HG03159 (cell line): ENCODE measurements around the gene SIRT7.

ENCODE experiments used
- ATAC-seq: cut with Tn5 transposase; IDR thresholded peaks from one replicate; pipeline ENCODE4 v1.9.1; 2021; ENCODE audit warnings: mild to moderate bottlenecking, moderate library complexity; ENCODE audit not compliant: unreplicated experiment

Gene SIRT7

DNA sequence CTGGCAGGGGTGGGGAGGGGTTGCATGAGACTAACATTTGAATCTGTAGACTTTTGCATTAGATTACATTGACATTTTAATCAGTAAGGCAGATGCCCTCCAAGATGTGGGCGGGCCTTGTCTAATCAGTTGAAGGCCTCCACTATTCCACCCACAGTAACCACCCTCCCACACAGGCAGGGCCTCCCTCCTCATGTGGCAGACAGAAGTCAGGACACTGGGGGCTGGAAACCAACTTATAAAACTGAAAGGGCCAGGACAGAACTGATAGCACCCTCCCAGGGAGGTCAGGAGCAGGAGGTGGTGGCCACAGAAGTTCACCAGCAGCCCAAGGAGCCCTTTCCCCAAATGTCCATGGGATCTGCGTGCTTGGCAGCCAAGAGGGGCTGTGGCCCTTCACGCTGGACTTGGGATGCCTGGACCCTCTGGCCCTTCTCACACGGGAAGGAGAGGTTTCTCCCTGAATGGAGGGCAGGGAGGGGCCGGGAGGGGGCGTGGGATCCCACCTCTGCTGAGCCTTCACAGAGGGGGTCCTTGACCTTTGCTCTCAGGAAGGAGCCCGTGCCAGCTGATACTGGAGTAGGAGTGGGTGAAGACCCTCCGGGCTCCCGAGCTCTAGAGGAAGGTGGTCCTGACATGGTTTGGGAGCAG lies 14.5 kb upstream of the SIRT7 start:
- ATAC-seq: no peak

DNA sequence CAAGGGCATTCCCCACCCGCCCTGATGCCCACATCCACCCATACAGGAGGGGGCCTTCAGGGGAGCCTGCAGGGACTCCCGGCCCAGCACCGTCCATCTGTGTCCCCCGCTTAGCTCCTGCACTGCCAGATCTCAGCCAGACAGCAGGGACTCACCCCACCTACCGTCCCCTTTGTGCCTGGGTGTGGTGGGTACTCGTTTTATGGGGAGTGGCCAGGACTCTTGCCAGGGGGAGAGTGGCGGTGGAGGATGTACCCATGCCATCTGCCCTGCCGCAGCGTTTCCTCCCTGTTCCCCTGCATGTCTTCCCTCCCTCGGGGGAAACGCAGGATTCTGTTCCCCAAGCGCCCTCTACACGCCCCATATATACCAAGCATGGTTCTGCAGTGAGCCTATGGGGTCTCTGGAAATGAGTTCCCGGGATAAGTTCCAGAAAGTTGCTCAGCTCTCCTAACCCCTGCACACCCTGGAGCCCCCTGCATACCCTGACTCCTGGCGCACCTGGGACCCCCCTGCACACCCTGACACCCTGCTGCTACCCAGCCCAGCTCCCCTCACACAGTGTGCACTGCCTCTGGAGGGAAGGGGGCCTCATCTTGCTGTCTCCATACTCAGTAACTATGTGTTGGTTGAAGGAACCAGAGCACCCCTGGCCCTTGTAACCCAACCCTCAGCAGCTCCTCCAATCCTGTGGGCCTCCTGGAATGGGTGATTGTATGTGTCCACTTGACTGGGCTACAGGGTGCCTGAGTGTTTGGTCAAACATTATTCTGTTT lies 13.8 kb upstream of the SIRT7 start:
- ATAC-seq: no peak

DNA sequence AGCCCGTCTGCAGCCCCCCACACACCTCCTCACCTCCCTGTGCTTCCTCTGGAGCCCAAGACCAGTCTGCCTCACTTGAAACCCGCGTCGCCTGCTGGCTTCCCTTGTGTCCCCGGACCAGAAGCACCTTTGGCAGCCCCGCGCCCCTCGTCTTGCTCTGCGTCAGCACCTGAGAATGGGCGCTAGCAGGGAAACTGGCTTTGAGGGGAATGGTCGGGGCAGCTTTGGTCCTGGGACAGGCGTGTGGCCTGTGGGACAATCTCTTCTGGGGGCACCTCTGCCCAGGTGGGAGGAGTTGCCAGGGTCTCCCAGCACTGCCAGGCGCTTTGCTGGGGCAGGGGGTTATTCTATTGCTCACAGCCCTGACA lies 13.2 kb upstream of the SIRT7 start:
- ATAC-seq: no peak

DNA sequence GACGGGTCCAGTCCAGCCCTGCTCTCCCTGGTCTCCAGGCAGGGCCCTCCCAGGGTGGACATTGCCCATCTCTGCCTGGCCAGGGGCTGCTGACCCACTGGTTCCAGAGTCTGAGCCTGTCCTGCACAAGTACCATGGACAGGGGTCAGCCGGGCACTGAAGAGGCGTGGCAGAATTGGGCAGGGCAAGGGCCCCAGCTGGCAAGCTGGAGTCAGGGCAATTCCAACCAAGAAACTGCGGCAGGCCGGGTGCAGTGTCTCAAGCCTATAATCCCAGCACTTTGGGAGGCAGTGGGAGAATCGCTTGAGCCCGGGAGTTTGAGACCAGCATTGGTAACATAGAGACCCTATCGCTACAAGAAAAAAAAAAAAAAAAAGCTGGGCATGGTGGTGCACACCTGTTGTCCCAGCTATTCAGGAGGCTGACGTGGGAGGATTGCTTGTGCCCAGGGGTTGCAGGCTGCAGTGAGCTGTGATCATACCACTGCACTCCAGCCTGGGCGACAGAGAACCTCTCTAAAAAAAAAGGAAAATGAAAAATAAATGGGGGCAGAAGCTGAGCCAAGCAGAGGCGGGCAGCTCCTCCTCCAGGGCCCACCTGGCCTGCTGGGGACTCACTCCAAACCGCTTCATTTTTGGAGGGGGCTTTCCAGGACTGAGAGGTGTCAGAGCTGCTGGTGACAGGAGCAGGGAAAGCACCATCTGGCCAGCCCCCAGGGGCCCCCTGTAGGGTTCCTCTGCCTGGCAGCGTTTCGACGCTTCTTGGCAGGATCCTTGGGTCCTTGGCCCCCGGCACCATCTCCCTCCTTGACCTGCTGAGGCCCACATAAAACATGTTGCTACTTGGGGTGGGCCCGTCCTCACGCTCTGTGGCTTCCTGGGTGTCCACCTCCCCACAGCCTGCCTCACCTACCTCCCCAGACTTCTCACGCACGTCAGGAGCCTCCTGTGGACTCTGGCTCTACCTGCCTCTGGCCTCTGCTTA lies 12.5 kb upstream of the SIRT7 start:
- no peak for ATAC-seq

DNA sequence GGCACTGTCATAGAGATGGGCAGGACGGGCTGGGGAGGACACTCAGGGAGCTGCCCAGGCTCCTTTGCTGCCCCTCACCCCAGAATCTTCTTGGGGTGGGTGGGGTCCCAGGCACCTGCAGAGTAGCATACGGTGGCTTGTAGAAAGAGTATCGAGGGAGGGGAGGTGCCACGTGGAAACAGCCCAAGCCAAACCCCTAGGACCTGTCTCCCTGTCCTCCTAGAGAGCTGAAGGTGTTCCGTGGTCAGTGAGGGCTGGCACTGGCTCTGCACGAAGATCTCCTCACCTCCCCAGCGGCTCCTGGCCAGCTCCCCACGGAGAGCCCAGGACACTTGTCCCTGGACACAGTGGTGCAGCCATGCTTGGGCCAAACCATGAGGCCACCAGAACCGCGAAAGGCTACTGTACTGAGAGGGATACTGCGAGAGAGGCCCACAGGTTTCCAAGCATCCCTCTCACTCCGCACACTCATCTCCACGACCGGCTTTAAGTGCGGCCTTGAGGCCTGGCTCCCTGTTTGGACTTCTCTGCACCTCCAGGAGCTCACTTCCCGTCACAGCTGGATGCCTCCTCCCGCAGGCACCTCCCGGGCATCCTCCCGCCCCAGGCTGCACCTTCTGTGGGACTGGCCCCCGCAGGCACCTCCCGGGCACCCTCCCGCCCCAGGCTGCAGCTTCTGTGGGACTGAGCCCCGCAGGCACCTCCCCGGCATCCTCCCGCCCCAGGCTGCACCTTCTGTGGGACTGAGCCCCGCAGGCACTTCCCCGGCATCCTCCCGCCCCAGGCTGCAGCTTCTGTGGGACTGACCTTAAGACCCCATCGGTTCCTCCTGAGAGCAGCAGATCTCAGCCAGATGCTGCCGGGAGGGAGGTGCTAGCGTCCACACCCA lies 11.5 kb upstream of the SIRT7 start:
- no peak for ATAC-seq

DNA sequence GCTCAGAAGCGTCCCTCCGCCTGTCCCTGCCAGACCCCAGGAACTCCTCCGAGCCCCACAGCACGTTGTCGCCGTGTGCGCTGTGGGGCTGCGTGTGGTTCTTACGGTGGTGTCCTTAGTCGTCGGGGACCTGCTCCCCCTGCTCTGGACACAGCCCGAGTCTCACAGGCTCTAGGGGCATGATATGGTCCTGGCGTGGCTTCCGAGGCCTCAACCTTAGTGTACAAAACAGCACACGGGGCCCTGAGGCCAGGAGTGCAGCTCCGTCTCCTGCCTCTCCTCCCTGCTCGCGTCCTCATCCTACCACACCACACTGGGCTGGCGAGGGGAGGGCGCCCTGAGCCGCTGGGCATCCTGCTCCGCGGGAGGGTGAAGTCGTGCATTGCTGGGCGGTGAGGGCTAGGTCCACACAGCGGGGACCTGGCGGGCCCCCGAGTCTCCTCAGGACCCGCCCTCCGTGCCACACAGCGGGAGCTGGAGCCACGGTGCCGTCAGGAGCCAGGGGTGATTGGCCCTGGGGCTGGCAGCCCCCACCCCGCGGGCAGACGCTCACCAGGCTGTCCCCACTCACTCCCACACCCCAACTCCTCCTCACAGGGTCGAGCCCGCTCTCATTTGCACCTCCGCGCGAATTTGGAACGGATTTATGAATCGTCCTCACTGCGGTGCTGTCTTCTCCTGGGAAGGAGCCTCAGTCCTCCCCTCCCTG lies 10.7 kb upstream of the SIRT7 start:
- no peak for ATAC-seq

DNA sequence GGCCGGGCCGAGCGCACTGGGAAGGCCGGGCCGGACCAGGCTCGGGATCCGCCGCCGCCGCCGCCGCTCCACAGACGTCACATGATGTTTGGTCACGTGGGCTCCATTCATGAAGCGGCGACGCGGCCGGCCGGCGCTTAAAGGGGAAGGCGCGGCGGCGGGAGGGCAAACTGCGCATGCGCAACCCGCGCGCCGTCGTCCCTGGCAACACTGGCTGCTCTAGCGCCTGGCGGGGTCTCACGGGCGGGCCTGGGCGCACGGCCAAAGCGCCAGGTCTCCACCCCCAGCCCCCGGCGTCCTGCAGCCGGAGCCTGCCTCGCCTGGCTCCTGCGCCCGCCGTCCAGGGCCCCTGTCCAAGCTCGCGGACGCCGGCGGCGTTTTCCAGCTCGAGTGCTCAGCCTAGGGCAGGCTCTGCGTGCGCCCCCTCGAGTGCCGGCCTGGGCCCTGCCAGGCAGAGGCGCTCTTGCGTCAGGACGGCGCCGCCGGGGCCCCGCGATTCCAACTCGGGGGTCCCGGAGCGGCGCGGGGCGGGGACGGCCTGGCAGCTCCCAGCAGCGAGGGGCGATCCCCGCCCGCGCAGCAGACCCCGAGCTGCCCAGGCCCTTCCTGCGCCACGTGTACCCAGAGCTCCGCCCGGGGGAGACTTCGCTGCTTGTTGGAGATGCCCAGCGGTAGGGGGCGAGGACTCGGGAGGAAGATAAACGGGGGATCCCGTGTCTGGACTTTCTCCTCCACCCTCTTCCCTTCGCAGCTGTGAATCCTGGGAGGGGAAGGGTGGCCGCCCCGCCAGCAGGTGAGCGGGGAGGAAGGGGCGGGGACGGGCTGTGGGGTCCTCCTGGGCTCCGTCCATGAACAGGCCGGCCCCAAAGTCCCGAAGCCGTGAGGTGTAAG lies 9.9 kb upstream of the SIRT7 start, which contains the start of gene MAFG:
TSS of gene MAFG (minus strand) at position 83 of the 891 bp plus-strand sequence. CDS start 4,550 bp downstream, outside the sequence.
- peak; percentile 59 for ATAC-seq

DNA sequence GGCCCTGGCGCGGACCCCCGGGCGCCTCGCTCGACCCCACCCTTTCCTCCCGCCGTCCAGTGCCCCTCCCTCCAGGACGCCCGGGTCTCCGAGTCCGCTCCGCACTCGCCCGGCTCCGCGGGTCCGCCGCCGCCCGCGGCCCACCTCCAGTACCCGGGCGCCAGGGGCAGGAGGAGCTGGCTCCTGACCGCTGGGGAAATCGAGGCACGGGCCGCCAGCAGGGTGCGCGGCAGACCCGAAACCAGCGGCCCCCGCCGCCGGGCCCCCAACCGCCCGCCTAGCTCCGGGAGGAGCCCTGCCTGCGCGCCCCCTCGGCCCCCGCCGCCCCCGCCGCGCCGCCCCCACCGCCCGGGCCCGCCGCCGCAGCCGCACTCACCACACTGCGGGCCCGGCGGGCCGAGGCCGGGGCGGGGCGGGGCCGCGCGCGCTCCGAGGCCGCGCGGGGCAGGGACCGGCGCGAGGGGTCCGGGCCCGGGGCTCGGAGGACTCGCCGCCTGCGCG lies 9.2 kb upstream of the SIRT7 start:
- ATAC-seq: peak; percentile 15

DNA sequence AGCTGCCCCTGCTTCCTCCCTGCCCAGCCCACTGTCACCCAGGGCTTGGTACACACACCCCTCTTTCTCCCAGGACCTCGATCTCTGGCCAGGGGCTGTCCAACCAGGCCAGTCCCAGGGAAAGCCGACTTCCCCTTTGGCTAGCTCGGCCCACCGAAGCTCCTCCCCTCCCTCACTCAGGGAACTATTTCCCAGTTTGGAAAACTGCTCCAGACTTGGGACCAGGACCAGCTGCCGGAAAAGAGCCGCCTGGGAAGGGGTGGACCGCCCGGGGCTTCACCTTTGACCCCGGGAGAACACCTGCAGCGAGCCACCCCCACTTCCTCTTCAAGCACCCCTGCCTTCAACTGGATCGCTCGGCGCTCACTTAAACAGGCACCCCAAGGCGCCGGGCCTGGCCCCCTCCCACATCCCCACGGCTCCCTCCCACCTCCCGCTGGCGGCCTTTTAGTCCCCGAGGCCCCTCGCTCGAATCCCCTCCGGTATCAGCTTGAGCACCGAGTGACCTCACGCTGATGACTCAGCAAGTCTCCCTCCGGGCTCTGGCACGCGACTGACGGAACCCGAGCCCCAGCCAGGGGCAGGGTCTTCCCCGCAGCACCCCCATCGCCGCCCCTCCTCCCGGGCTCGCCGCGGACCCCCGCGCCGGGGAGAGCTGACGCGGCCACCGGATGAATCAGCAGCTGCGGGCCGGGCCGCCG lies 8.6 kb upstream of the SIRT7 start:
- peak; percentile 12 for ATAC-seq

DNA sequence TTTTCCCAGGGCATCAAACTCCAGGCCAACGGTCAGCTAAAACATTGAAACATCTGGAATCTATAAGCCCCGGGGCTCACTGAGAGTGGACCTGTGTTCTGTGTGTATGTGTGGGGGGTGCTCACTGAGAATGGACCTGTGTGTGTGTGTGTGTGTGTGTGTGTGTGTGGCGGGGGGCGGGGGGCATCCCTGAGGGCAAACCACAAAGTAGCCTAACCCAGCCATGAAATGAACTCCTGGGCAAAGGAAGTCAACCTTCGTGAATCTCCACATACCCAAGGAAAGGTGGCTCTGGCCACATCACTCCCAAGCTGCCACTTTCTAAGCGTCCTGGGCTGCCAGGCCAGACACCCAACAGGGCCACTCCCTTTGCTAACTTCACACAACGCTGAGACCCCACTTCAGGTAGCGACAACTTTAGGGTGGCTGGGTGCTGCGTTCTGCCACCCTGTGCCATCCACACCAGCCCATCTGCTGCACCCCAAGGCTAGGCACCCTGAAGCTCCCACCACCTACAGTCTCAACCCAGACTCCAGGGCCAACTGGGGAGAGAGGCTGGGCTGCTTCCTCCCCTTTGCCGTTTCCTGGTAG lies 8.0 kb upstream of the SIRT7 start:
- no peak for ATAC-seq

DNA sequence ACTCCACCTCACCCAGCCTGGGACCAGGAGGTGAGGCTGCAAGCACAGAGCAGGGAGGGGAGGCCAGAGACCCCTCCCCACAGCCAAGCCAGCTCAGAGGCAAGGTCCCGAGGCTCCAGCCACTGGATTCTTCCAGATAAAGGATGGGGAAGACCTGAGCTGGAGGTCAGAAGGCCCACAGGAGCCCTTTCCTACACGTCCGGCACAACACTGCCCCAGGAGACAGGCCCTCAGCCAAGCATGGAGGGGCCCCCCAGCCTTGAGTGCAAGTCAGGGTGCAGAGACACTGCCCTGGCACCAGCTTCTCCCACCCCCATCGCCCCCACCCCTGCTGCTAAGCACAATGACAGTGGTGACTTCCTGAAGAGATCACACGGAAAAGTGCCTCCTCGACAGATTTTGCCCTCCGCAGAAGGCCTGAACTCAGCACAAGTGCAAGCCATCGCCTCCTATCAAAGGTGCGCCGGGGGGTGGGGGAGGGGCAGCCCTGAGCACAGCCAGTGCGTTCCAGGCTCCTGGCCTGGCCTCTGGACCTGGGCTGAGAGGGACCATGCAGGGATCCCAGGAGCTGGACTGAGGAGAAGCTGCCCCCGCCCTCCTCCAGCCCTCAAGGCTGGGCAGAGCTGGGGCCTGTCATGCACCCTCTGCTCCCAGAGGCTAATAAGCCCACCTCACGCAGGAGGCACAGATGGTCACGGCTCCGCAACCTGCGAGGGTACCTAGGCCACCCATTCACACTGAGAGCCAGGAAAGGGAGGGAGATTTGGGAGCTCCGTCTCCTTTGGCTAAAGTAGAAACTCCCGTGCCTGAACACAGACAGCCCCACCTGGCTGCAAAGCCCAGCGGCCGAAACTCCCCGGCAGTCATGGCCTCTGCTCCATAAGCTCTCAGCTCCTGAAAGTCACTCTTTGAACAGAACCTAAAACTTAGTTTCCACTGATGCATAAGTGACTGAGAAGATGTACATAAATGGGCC lies 6.9 kb upstream of the SIRT7 start:
- ATAC-seq: no peak

DNA sequence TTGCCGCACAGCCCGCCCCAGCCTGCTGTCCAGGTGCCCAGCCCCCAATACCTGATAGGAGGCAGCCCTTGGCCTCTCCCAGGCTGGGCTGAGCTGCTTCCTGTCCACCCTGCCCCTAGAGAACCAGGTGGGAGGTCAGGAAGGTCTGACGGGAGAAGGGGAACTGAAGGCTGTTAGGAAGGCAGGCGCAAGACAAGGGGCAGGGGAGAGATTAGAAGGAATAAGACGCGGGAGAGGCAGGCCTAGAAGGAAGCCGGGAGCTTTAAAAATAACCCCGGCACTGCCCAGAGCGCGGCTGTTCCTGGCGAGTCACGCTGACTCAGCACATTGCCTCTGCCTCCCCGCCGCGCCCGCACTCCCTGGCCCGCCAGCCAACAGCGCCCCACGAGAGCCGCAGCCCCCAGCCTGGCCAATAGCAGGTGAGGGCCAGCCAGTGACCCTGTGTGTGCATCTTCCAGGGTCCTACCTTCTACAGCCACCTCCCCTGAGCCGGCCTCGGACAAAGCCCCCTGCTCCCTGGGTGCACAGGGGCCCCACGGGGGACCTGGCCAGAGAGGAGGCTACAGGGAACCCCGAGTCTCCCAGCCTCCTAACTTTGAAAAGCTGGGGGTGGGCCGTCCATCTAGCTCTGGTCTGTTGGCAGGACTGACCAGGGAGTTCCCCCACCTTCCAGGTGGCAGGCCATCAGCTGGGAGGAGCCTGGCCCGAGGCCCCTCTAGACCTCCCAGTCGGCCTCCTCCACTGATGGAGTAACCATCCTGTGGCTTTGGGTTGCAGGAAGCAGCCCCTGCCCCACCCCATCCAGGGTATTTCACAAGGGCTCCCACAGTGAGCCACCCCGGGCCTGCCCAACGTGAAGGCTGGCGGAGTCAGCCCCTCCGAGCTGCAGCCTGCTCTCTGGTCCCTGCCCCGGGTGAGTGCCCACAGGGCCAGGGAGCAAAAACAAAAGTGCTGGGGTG lies 5.6 kb upstream of the SIRT7 start:
- ATAC-seq: no peak

DNA sequence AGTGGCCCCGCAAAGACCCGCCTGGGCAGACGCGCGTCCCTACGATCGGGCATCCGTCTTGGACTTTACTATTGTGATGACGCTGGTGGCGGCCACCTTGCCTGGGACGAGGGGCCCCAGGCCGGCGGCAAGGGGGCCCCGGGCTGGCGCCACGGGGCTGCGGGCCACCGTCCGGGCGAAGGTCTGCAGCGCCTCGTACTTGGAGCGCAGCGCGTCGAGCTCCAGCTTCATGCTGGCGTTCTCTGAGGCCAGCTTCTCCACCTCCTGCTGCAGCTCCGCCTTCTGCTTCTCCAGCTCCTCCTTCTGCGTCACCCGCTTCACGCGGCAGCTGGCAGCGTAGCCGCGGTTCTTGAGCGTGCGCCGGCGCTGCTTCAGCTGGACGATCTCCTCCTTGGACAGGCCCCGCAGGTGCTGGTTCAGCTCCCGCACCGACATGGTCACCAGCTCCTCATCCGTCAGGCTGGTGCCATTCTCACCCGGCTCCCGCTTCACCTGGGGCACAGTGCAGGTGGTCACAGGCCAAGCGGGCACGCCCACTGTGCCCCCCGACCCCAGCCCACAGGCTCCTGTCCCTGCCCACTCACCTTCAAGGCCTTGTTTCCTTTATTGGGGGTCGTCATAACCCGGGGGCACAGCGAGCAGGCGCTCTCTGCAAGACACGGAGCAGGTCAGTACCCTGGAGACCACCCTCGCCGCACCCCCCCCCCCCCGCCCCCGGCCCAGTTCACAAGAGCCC lies 4.8 kb upstream of the SIRT7 start:
- ATAC-seq: no peak

DNA sequence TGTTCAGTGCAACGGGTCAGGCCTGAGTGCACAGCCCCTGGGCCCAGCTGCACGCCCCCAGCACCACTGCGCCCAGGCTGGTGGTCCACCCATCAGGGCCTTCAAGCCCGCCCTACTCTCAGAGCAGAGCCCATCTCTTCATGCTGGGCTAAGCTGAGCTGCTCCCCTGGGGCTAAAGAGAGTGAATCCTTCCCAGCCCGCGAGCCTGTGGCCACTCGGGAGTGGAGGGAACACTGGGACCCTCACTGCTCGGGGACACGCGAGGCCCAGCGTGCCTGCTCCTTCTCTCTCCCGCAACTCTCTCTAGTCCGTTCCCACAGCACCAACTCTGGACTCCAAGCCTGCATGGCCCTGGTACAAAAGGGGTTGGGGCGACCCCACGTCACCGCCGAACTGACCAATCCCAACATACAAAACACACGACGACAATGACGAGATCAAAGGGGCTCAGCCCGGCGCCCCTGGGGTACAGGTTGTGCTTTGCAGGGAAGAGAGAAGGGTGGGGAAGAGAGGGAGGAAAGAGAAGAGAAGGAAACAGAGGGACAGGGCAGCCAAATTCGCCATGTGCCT lies 4.1 kb upstream of the SIRT7 start:
- ATAC-seq: no peak
